GM18499 (cell line): ENCODE data around the gene ZNF346.
"Not testable (repeated sequence)": the region's sequence is repeated elsewhere in the genome, so short reads cannot be mapped to it uniquely, and the experiment has no call there.

Source experiments
- ATAC-seq: cut with Tn5 transposase; IDR thresholded peaks from one replicate; pipeline ENCODE4 v1.9.1; 2021; ENCODE audit warnings: moderate number of reproducible peaks; ENCODE audit not compliant: insufficient read depth, unreplicated experiment

The ZNF346 gene

GRCh38 chr5:177006265-177006972 lies 16.1 kb upstream of the ZNF346 start, which contains the start of gene UIMC1:
UIMC1 (minus strand) TSS chr5:177006779; CDS start chr5:176982615, 24,164 bp downstream.
- ATAC-seq, result no peak

- ATAC-seq, result no peak
Observed at GRCh38 chr5:177008716-177009115, 13.8 kb upstream of the ZNF346 start.

- no peak for ATAC-seq
Observed at GRCh38 chr5:177010153-177010552, 12.3 kb upstream of the ZNF346 start.

- no peak for ATAC-seq
Observed at GRCh38 chr5:177015156-177015555, 7.3 kb upstream of the ZNF346 start.

GRCh38 chr5:177018341-177018740 lies 4.2 kb upstream of the ZNF346 start:
- ATAC-seq, result no peak

- no peak for ATAC-seq
Observed at GRCh38 chr5:177020033-177020432, 2.5 kb upstream of the ZNF346 start.

- no peak for ATAC-seq
Observed at GRCh38 chr5:177023303-177023664, 788 bp downstream of the ZNF346 start.

- ATAC-seq, result no peak
Observed at GRCh38 chr5:177024559-177024958, 2.1 kb downstream of the ZNF346 start.

GRCh38 chr5:177025101-177025601 lies 2.7 kb downstream of the ZNF346 start:
- no peak for ATAC-seq

- no peak for ATAC-seq
Observed at GRCh38 chr5:177027665-177028064, 5.2 kb downstream of the ZNF346 start.

GRCh38 chr5:177029498-177029897 lies 7.0 kb downstream of the ZNF346 start:
- ATAC-seq, result no peak

GRCh38 chr5:177035976-177036375 lies 13.5 kb downstream of the ZNF346 start:
- no peak for ATAC-seq

GRCh38 chr5:177036443-177036842 lies 13.9 kb downstream of the ZNF346 start:
- no peak for ATAC-seq

GRCh38 chr5:177036921-177037320 lies 14.4 kb downstream of the ZNF346 start:
- ATAC-seq, result no peak

- ATAC-seq, result no peak
Observed at GRCh38 chr5:177040814-177041420, 18.4 kb downstream of the ZNF346 start.

GRCh38 chr5:177041936-177042335 lies 19.4 kb downstream of the ZNF346 start:
- ATAC-seq, result no peak

- no peak for ATAC-seq
Observed at GRCh38 chr5:177043114-177043513, 20.6 kb downstream of the ZNF346 start.

GRCh38 chr5:177043958-177044357 lies 21.5 kb downstream of the ZNF346 start:
- ATAC-seq, result no peak

GRCh38 chr5:177044641-177045040 lies 22.1 kb downstream of the ZNF346 start:
- no peak for ATAC-seq

GRCh38 chr5:177045631-177046030 lies 23.1 kb downstream of the ZNF346 start:
- no peak for ATAC-seq

- ATAC-seq, result not testable (repeated sequence)
Observed at GRCh38 chr5:177048531-177048930, 26.0 kb downstream of the ZNF346 start.

GRCh38 chr5:177049285-177049684 lies 26.8 kb downstream of the ZNF346 start:
- ATAC-seq, result no peak
